ENCODE measurements around the gene PLEKHD1. TPM values are rescaled to one million over a fixed set of nuclear protein-coding genes. Genes with fewer than 3 reads are reported as not detected.

The PLEKHD1 gene
- 1 to 10 TPM in 2 of 6 donors, under 1 TPM in 4; under 0.01 to 1.7 (median 0.70) TPM for total RNA-seq

DNA sequence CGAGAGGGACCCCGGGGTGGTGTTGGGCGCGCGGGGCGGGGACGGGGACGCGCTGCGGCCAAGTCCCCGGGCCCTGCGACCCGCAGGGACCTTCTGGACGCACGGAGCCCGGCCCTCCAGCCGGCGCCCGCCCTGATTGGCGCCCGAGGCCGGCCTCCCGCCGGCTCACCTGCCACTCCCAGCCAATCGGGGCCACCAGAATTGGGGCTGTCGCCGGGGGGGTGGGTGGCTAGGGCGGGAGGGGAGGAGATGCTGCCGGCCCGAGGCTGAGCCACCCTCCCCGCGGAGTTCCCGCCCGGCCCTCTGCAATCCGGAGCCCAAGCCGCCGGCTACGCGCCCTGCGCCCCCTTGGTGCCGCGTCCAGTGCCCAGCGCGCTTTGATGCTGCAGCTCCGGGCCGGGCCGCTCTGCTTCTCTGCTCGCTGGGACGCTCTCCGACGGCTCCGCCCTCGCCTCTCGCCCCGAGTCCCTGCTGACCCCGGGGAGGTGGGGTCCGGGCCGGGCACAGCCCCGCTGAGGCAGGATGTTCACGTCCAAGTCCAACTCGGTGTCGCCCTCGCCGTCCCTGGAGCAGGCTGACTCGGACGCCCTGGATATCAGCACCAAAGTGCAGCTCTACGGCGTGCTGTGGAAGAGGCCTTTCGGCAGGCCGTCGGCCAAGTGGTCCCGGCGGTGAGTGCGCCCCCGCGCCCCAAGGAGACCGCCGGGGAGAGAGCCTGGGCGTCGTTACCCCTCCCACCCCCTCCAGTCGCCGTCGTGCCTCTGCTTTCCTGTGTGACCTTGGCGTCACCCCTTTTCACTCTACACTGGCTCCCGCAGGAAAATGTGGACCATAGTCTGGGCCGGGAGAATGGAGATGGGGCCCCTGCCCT, at the start of gene PLEKHD1:
Gene PLEKHD1 (plus strand): TSS at position 285 of the 871 bp plus-strand sequence. CDS start 238 bp downstream, at position 523.
- Histone ChIP-seq H3K4me1 (peaks cover 6 to 21% (median 17%) of the 10 kb centered on the region in 4 donors), H3K27me3 (peaks cover 0 to 24% (median 11%) of the 10 kb centered on the region in 4 donors), H3K4me3 (peak within 1 kb of the TSS in 3 of 4 donors; percentile 44 to 51 (median 48)), H3K36me3 (no peaks in the 10 kb centered on the region), H3K9me3 (no peaks in the 10 kb centered on the region), H3K27ac (peak within 1 kb of the TSS in 1 of 4 donors; percentile 26)
- DNase-seq, result peak; percentile 64 to 89
- 3 to 5% methylated on average over 29 to 31 of the region's 86 CpGs for WGBS, 2 donors
- peak; percentile 2 to 34 for ATAC-seq (ENCODE audit: low FRiP score in 2 of 2)
- TF ChIP-seq EP300 (IDR thresholded peaks at IDR 0.05) (no peak), POLR2A (IDR thresholded peaks at IDR 0.05) (peak in 1 of 4 donors; percentile 32)

- ATAC-seq (ENCODE audit: low FRiP score in 2 of 2) (no peak), DNase-seq (no peak)
- TF ChIP-seq POLR2A (IDR thresholded peaks at IDR 0.05), result no peak
- no peak for TF ChIP-seq EP300 (IDR thresholded peaks at IDR 0.05)
- no peak for TF ChIP-seq POLR2AphosphoS5 (IDR thresholded peaks at IDR 0.05)
- TF ChIP-seq, protein P1, sequence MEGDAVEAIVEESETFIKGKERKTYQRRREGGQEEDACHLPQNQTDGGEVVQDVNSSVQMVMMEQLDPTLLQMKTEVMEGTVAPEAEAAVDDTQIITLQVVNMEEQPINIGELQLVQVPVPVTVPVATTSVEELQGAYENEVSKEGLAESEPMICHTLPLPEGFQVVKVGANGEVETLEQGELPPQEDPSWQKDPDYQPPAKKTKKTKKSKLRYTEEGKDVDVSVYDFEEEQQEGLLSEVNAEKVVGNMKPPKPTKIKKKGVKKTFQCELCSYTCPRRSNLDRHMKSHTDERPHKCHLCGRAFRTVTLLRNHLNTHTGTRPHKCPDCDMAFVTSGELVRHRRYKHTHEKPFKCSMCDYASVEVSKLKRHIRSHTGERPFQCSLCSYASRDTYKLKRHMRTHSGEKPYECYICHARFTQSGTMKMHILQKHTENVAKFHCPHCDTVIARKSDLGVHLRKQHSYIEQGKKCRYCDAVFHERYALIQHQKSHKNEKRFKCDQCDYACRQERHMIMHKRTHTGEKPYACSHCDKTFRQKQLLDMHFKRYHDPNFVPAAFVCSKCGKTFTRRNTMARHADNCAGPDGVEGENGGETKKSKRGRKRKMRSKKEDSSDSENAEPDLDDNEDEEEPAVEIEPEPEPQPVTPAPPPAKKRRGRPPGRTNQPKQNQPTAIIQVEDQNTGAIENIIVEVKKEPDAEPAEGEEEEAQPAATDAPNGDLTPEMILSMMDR (IDR thresholded peaks at IDR 0.05), result no peak
- WGBS, 2 donors, result 73 to 78% methylated on average over 12 of the region's 12 CpGs
- H3K27ac ChIP-seq, result no peak overlapping the region
- H3K36me3 ChIP-seq, result peaks cover 0 to 18% (median 2%) of the 10 kb centered on the region in 4 donors
- no peaks in the 10 kb centered on the region for H3K27me3 ChIP-seq
- no peaks in the 10 kb centered on the region for H3K4me1 ChIP-seq
- H3K4me3 ChIP-seq, result no peak overlapping the region
- H3K9me3 ChIP-seq, result no peaks in the 10 kb centered on the region
Measured at GRCh38 chr14:69439521-69440270, 44.8 kb upstream of the PLEKHD1 start.

GRCh38 chr14:69441948-69442347, 42.6 kb upstream of the PLEKHD1 start:
- H3K27me3 ChIP-seq, result no peaks in the 10 kb centered on the region
- H3K27ac ChIP-seq, result no peak overlapping the region
- DNase-seq (no peak), ATAC-seq (ENCODE audit: low FRiP score in 2 of 2) (no peak)
- TF ChIP-seq, protein P1 (IDR thresholded peaks at IDR 0.05), result no peak
- TF ChIP-seq EP300 (IDR thresholded peaks at IDR 0.05), result no peak
- no peak for TF ChIP-seq POLR2A (IDR thresholded peaks at IDR 0.05)
- no peak for TF ChIP-seq POLR2AphosphoS5 (IDR thresholded peaks at IDR 0.05)
- peaks cover 0 to 18% (median 2%) of the 10 kb centered on the region in 4 donors for H3K36me3 ChIP-seq
- H3K4me1 ChIP-seq, result no peaks in the 10 kb centered on the region
- no peak overlapping the region for H3K4me3 ChIP-seq
- WGBS, 2 donors, result 92 to 96% methylated on average over 5 of the region's 5 CpGs
- no peaks in the 10 kb centered on the region for H3K9me3 ChIP-seq

GRCh38 chr14:69443296-69443805, 41.2 kb upstream of the PLEKHD1 start:
- Histone ChIP-seq H3K27me3 (no peaks in the 10 kb centered on the region), H3K4me1 (no peaks in the 10 kb centered on the region), H3K9me3 (no peaks in the 10 kb centered on the region), H3K27ac (no peak overlapping the region), H3K36me3 (peaks cover 0 to 18% (median 2%) of the 10 kb centered on the region in 4 donors), H3K4me3 (no peak overlapping the region)
- no peak for ATAC-seq (ENCODE audit: low FRiP score in 2 of 2)
- TF ChIP-seq, protein P1 (IDR thresholded peaks at IDR 0.05), result no peak
- WGBS, 2 donors, result 97 to 99% methylated on average over 5 of the region's 5 CpGs
- no peak for DNase-seq

- no peaks in the 10 kb centered on the region for H3K27me3 ChIP-seq
- H3K36me3 ChIP-seq, result peaks cover 0 to 9% (median 0%) of the 10 kb centered on the region in 4 donors
- no peaks in the 10 kb centered on the region for H3K4me1 ChIP-seq
- no peak overlapping the region for H3K27ac ChIP-seq
- TF ChIP-seq POLR2A (IDR thresholded peaks at IDR 0.05) (no peak), EP300 (IDR thresholded peaks at IDR 0.05) (no peak), POLR2AphosphoS5 (IDR thresholded peaks at IDR 0.05) (no peak)
- TF ChIP-seq, protein P1 (IDR thresholded peaks at IDR 0.05), result no peak
- H3K9me3 ChIP-seq, result no peaks in the 10 kb centered on the region
- no peak for ATAC-seq (ENCODE audit: low FRiP score in 2 of 2)
- 96 to 97% methylated on average over 8 of the region's 8 CpGs for WGBS, 2 donors
- H3K4me3 ChIP-seq, result no peak overlapping the region
- no peak for DNase-seq
Measured at GRCh38 chr14:69449216-69449615, 35.3 kb upstream of the PLEKHD1 start.

Data from upper lobe of left lung (tissue), 6 donors.